Subcutaneous adipose tissue (tissue), 4 donors: ENCODE data around the gene MCOLN1. TPM values are rescaled to one million over a fixed set of nuclear protein-coding genes. Genes with fewer than 3 reads are reported as not detected.

Experiments used
- CTCF ChIP-seq: fragments of 450-650 bp; IDR thresholded peaks from one replicate; pipeline ENCODE4 v1.5.1; 2016; ENCODE audit warnings: low read depth, mild to moderate bottlenecking, control low read depth, antibody characterized with exemption, moderate library complexity
- total RNA-seq, 4 donors: library from RNA; depleted of rRNA; stranded (reverse); fragments of >200 nt; gene quantifications; one replicate each; pipeline ENCODE4 v1.1.0, GENCODE V29; 2016

The MCOLN1 gene
- total RNA-seq, 4 donors from 2014 or later: 28.6 to 50.8 (median 30.2) TPM

GRCh38 chr19:7533925-7534480, 11.6 kb downstream of the MCOLN1 start:
- no peak for TF ChIP-seq CTCF

- no peak for TF ChIP-seq CTCF
These were observed 12.2 kb downstream of the MCOLN1 start for GRCh38 chr19:7534531-7535046.

- no peak for TF ChIP-seq CTCF
These were observed 12.9 kb downstream of the MCOLN1 start, which contains the start of gene PNPLA6 for GRCh38 chr19:7535047-7535997. PNPLA6 (plus strand) TSS chr19:7535717; CDS start chr19:7535789, 72 bp downstream.

- TF ChIP-seq CTCF: no peak
These were observed 13.7 kb downstream of the MCOLN1 start for GRCh38 chr19:7535998-7536695.

GRCh38 chr19:7539827-7540425, 17.5 kb downstream of the MCOLN1 start:
- no peak for TF ChIP-seq CTCF

- no peak for TF ChIP-seq CTCF
These were observed 18.5 kb downstream of the MCOLN1 start for GRCh38 chr19:7540761-7541474.
